CD14-positive monocyte (primary cell): ENCODE measurements around the gene ZCCHC18. TPM values are rescaled to one million over a fixed set of nuclear protein-coding genes. Genes with fewer than 3 reads are reported as not detected.

ENCODE experiments used
- DNase-seq, 3 donors: peaks; one replicate each; pipeline ENCODE4 v3.0.0-alpha.2; 2011 to 2022
- H2AFZ ChIP-seq: 2 replicates; pipeline ENCODE4 v1.6.0; 2012; ENCODE audit warnings: mild to moderate bottlenecking, low read depth, low read length, inconsistent platforms; ENCODE audit not compliant: insufficient read depth, poor library complexity, severe bottlenecking
- H3K27ac ChIP-seq, 2 donors: 1 replicate in 1 of 2; 2 replicates in 1 of 2; pipeline ENCODE4 v1.5.1; 2012 to 2013; ENCODE audit warnings: low read length in 2 of 2, control low read depth in 1 of 2, inconsistent platforms in 1 of 2, low read depth in 1 of 2, mild to moderate bottlenecking in 1 of 2
- H3K27me3 ChIP-seq, 2 donors: one replicate each; pipeline versions ENCODE4 v1.6.0 to v1.6.1; 2011 to 2013; ENCODE audit warnings: low read length in 2 of 2; ENCODE audit not compliant: control insufficient read depth in 2 of 2, insufficient read depth in 2 of 2
- H3K36me3 ChIP-seq, 2 donors: replicated peaks in 1 of 2; 1 replicate in 1 of 2; 2 replicates in 1 of 2; pipeline versions ENCODE4 v1.5.1 to v1.6.1; 2012 to 2013; ENCODE audit warnings: low read length in 2 of 2, control low read depth in 1 of 2, inconsistent platforms in 1 of 2, mild to moderate bottlenecking in 1 of 2; ENCODE audit not compliant: insufficient read depth in 2 of 2, control insufficient read depth in 1 of 2
- H3K4me1 ChIP-seq, 2 donors: 1 replicate in 1 of 2; 2 replicates in 1 of 2; pipeline versions ENCODE4 v1.5.1 to v1.6.1; 2012 to 2013; ENCODE audit warnings: low read length in 2 of 2, control low read depth in 1 of 2, inconsistent platforms in 1 of 2, mild to moderate bottlenecking in 1 of 2, moderate library complexity in 1 of 2; ENCODE audit not compliant: insufficient read depth in 2 of 2, control insufficient read depth in 1 of 2
- H3K4me2 ChIP-seq: replicated peaks from 2 replicates; pipeline ENCODE3; 2012; ENCODE audit warnings: low read length, moderate library complexity, mild to moderate bottlenecking; ENCODE audit not compliant: poor library complexity, severe bottlenecking; ENCODE audit errors: extremely low read depth
- H3K4me3 ChIP-seq, 3 experiments: fragments of 200-600 bp in 1 of 3; sonication (generic) in 1 of 3; replicated peaks in 1 of 3; 1 replicate in 2 of 3; 2 replicates in 1 of 3; pipeline ENCODE4 v1.5.1; 2011 to 2013; ENCODE audit warnings: low read length in 3 of 3, mild to moderate bottlenecking in 3 of 3, control low read depth in 2 of 3, low read depth in 2 of 3, inconsistent platforms in 1 of 3, moderate library complexity in 1 of 3
- H3K79me2 ChIP-seq: 2 replicates; pipeline ENCODE4 v1.6.0; 2012; ENCODE audit warnings: mild to moderate bottlenecking, control low read depth, inconsistent platforms, low read length, moderate library complexity; ENCODE audit not compliant: insufficient read depth
- H3K9ac ChIP-seq: 2 replicates; pipeline ENCODE4 v1.6.0; 2017; ENCODE audit warnings: low read length, mild to moderate bottlenecking; ENCODE audit not compliant: insufficient read depth, poor library complexity, severe bottlenecking
- H3K9me3 ChIP-seq, 2 donors: replicated peaks in 1 of 2; 1 replicate in 1 of 2; 2 replicates in 1 of 2; pipeline versions ENCODE4 v1.5.1 to v1.6.1; 2012 to 2013; ENCODE audit warnings: low read length in 2 of 2, control low read depth in 1 of 2; ENCODE audit not compliant: control insufficient read depth in 1 of 2, insufficient read depth in 1 of 2
- H4K20me1 ChIP-seq: 2 replicates; pipeline ENCODE4 v1.6.0; 2012; ENCODE audit warnings: mild to moderate bottlenecking, low read length, control low read depth, moderate library complexity; ENCODE audit not compliant: insufficient read depth
- H3K27ac Mint-ChIP-seq, 7 donors: one replicate each; pipeline ENCODE4 v1.8.0; 2020; ENCODE audit warnings: mild to moderate bottlenecking in 7 of 7, mixed read lengths in 7 of 7, moderate library complexity in 6 of 7, inconsistent platforms in 2 of 7
- H3K27me3 Mint-ChIP-seq, 3 donors: one replicate each; pipeline ENCODE4 v1.8.0; 2021 to 2022; ENCODE audit warnings: low read depth in 3 of 3, mild to moderate bottlenecking in 3 of 3, mixed read lengths in 3 of 3, moderate library complexity in 3 of 3, inconsistent platforms in 1 of 3
- H3K36me3 Mint-ChIP-seq, 2 donors: one replicate each; pipeline ENCODE4 v1.8.0; 2020; ENCODE audit warnings: mixed read lengths in 2 of 2, inconsistent platforms in 1 of 2, mild to moderate bottlenecking in 1 of 2
- H3K4me1 Mint-ChIP-seq: one replicate; pipeline ENCODE4 v1.8.0; 2020; ENCODE audit warnings: mild to moderate bottlenecking, mixed read lengths
- H3K4me3 Mint-ChIP-seq, 2 donors: one replicate each; pipeline ENCODE4 v1.8.0; 2020; ENCODE audit warnings: mild to moderate bottlenecking in 2 of 2, mixed read lengths in 2 of 2, moderate library complexity in 1 of 2
- H3K9me3 Mint-ChIP-seq, 7 donors: one replicate each; pipeline ENCODE4 v1.8.0; 2020 to 2022; ENCODE audit warnings: mixed read lengths in 7 of 7, mild to moderate bottlenecking in 6 of 7, moderate library complexity in 6 of 7, inconsistent platforms in 2 of 7
- CTCF ChIP-seq: fragments of 200-600 bp; IDR thresholded peaks from one replicate; pipeline ENCODE4 v1.8.0; 2022; ENCODE audit warnings: antibody characterized with exemption, mild to moderate bottlenecking
- WGBS: methylation state at CpG from one replicate; pipeline ENCODE4 v1.1.5; 2013; ENCODE audit warnings: missing lambda C conversion rate; ENCODE audit not compliant: insufficient coverage; 5-methylcytosine and 5-hydroxymethylcytosine counted together
- intact Hi-C, 2 donors: fragments of 100-400 bp; cut with micrococcal nuclease; formaldehyde crosslinking; loops; one replicate each; pipeline versions ENCODE4 v1.15.0 to v1.15.1; 2023
- polyA plus RNA-seq, 3 donors: library from polyadenylated mRNA; depleted of rRNA in 1 of 3; unstranded in 2 of 3; stranded (reverse) in 1 of 3; fragments of 300-500 nt in 2 of 3; fragments of >200 nt in 1 of 3; fragmentation: Illumina TruSeq in 2 of 3; gene quantifications; 1 replicate in 2 of 3; 2 replicates in 1 of 3; pipeline ENCODE4 v1.2.3, GENCODE V29; 2012 to 2021

ZCCHC18 gene
- polyA plus RNA-seq, 3 donors: not detected

- Mint-ChIP-seq H3K9me3 (peaks cover 0 to 8% (median 0%) of the 10 kb centered on the region in 7 donors), H3K4me3 (peak within 1 kb of the TSS; percentile 87 to 96), H3K27ac (peak within 1 kb of the TSS; percentile 98 to 100 (median 99)), H3K27me3 (peaks cover 0 to 2% (median 0%) of the 10 kb centered on the region in 3 donors), H3K36me3 (no peaks in the 10 kb centered on the region), H3K4me1 (peaks cover 3% of the 10 kb centered on the region)
- peak within 1 kb of the TSS; percentile 74 for H3K4me2 ChIP-seq
- H3K36me3 ChIP-seq: no peaks in the 10 kb centered on the region
- H3K4me3 ChIP-seq: peak within 1 kb of the TSS; percentile 62 to 82 (median 79)
- H3K27ac ChIP-seq: peak within 1 kb of the TSS; percentile 93 to 96
- TF ChIP-seq CTCF: no peak
- H3K9me3 ChIP-seq: no peaks in the 10 kb centered on the region
- DNase-seq: peak; percentile 71 to 81 (median 81)
- intact Hi-C loops: loop anchor here in 1 of 2 donors (5.0 kb wide), 1 partner anchor 470 kb away; the partner anchor contains the start of gene MORF4L2
- peak within 1 kb of the TSS; percentile 74 for H2AFZ ChIP-seq
- H4K20me1 ChIP-seq: no peaks in the 10 kb centered on the region
- H3K79me2 ChIP-seq: peaks cover 17% of the 10 kb centered on the region
- peaks cover 10 to 11% of the 10 kb centered on the region in 2 donors for H3K4me1 ChIP-seq
- under 1% methylated on average over 35 of the region's 44 CpGs for WGBS
- H3K9ac ChIP-seq: peak within 1 kb of the TSS; percentile 78
- no peaks in the 10 kb centered on the region for H3K27me3 ChIP-seq
These were observed 44.6 kb downstream of the ZCCHC18 start, which contains the start of gene SLC25A53 for GRCh38 chrX:104156630-104157529. Gene SLC25A53 (minus strand): TSS chrX:104157009. CDS start chrX:104105257, 51,752 bp downstream.

Other genes with a start within 250 kb of the ZCCHC18 start
- 1 to 10 TPM; 1.1 to 2.2 (median 2.0) TPM for gene TMSB15B, start 149.9 kb upstream of the ZCCHC18 start, polyA plus RNA-seq
- not detected for gene H2BW1, start 98.8 kb upstream of the ZCCHC18 start, polyA plus RNA-seq
- not detected for gene H2BW2, start 72.6 kb upstream of the ZCCHC18 start, polyA plus RNA-seq
- under 1 TPM in 1 of 3 donors, not detected in 2; 0.21 TPM for gene TMSB15C, start 36.3 kb upstream of the ZCCHC18 start, polyA plus RNA-seq
- gene SLC25A53, start 44.5 kb downstream of the ZCCHC18 start, polyA plus RNA-seq: 1 to 10 TPM; 5.9 to 9.6 (median 7.6) TPM
- 1 to 10 TPM; 4.1 to 8.2 (median 5.0) TPM for gene FAM199X, start 53.9 kb downstream of the ZCCHC18 start, polyA plus RNA-seq
- gene ESX1, start 142.4 kb downstream of the ZCCHC18 start, polyA plus RNA-seq: not detected